Activated T-cell treated with anti-CD3 and anti-CD28 coated beads, Interleukin-2, amount 50 U/mL, for 1 hour (primary cell): ENCODE results near the gene MYBBP1A.

Experiments
- DNase-seq: peaks from one replicate; pipeline ENCODE4 v3.0.0-alpha.2; 2020

The MYBBP1A gene

DNA sequence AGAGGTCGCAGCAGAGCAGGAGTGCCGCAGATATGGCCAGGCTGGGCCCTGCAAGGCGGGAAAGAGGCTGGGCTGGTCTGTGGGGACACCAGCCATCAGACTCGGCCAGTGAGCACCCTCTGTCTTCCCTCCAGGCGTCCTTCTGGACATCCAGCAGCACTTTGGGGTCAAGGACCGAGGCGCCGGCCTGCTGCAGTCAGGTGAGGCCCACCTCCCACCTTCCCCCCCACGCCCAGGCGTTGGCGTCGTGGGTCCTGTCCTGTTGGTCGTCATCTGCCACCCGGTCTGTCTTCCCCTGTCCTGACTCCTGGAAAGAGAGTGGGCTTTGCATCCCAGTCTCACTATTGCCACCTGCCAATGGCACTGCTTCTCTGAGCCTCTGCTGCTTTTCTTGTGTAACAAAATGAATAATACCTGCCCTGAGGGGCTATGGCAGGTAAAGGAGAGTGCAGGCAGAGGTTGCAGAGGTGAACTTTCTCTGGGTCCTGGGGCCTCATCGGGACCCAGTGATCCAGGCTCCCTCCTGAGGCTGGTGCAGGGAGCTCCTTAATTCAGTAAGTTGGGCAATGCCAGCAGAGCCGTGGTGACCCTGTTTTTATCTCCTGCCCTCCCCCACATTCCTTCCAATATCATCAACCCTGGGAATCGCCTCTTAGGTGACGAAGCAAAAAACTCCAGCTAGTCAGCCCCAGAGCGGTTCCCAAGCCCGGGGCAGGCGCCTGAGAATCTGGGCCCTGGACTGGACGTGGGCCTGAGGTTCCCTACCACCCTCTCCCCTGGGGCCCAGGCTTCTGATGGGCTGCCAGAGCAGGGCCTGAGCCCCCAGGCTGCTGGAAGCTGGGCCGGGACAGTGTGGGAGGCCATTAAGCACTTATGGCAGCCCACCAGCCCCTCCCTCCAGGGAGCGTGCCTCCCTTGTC lies 41.8 kb downstream of the MYBBP1A start:
- no peak for DNase-seq

DNA sequence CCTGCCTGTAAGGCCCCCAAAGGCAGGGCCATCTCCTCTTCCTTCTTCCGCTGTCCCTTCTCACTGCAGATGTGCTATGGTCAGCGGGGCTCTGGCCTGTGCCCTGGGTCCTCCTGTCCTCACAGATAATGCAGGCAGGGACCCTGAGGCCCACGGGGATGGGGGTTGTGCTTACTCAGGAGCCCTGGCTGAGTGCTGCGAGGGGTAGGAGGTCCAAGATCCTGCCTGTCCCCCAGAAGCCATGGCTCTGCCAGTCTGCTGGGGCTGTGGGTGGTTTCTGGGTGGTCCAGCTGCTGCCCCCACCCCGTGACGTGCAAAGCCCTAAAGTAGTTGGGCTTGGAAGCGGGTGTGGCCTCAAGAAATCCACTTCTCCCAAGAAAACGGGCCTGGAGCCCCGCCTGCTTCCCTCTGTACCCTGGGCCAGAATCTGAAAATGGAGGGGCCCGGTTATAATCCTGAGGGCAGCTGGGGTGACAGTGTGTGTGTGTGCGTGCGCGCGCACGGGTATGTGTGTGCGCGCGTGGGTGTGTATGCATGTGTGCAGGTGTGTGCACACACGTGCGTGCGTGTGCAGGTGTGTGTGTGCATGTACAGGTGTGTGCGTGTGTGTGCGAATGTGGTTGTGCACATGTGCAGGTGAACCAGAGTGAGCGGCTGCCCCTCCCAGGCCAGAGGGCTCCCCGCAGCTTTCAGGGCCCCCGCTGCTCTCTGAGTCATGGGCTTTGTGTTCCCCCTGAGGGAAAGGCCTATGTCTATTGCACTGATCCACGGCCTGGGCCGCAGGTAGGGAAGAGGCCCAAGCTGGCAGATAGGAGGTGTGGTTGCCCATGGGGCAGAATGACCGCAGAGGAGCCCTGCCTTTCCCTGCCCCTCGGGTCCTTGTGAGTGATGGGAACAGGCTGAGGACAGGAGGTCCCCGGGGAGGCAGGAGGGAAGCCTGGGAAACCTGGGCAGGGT lies 42.8 kb downstream of the MYBBP1A start:
- DNase-seq, result no peak

DNA sequence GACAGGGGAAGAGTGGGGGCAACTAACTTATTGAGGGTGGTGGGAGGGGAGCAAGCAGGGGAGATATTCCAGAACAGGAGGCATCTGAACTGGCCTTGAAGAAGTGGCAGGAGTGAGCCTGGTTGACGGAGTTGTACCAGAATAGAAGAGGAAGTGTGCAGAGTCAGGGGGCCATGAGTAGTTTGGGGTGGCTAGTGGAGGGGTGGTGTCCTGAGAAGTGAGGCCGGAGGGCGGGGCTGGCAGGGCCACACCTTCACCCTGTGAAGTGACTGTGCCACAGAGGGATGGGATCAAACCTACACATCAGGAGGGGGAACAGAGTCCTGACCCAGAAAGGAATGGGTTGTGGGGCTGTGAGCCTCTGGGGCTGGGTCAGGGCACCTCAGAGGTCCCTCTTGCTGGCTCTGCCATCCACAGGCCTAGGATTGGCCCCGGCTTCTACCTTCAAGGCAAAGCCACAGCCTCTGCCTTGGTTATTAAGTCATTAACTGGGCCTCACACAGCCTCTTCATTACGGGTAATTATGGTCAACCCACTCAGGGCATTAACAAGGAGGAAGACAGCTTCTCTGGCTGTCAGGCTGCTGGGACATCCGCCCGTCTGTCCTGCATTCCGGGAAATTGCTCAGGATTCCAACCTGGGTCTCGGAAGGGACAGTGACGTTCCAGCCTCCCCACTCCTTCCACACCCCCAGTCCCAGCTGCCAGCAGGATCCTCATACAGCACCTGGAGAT lies 43.8 kb downstream of the MYBBP1A start:
- DNase-seq, result no peak

DNA sequence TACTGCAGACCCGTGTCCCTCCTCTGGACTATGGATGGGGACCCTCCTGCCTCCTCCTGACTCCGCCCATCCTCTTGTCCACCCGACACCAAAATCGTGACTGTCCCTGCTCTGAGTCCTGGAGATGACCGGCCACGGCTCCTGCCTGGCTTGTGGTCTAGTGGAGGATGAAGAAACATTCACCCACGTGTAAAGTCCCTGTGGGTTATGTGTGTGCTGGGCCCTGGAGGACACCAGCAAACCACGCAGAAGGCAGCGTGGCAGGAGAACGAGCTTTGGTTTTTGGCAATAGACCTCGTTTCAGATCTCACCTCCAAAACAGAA lies 44.6 kb downstream of the MYBBP1A start:
- no peak for DNase-seq

DNA sequence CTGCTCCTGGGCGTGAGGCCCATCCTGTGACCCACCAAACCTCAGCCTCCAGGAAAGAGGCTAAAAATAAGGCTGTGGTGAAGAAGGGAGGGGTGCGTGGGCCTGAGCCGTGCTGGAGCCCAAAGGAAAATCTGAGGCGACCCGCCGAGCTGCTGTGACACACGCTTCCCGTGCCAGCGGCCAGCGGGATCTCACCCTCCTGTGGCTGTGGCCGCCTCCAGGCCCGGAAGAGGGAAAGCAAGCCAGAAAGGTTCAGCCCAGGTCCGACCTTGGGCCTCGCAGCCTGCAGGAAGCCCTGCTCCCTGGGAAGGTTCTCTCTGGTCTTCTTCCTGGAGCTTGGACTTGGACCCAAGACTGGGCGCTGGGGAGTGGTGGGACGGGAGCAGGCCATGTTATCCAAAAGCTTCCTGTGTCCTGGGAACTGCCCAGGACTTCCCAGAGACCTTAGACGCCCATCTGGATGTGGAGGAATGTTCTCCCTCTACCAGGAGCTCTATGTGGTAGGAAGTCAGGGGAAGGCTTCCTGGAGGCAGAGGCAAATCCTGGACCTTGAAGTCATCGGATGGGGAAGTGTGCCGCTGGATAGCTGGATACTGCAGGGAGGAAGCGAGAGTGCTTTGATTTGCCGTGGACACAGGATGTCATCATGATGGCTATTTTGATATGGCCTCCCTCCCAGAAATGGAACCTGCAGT lies 45.1 kb downstream of the MYBBP1A start:
- DNase-seq, result no peak

DNA sequence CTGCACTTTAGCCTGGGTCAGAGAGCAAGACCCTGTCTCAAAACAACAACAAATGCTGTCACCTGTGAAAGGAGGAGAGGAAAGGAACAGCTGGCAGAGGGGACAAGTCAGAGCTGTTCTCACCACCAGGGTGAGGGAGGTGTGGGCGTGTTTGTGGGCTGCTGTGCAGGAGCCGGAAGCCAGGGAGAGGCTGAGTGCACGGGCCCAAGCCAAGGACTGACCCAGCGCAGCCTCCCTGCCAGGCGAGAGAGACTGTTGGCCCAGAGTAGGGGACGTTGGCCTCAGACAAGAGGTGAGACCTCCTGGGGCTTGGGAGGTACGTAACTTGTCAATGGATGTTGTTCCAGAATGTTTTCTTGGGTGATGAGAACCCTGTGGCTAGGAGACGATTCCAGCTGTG lies 45.8 kb downstream of the MYBBP1A start:
- DNase-seq, result no peak

DNA sequence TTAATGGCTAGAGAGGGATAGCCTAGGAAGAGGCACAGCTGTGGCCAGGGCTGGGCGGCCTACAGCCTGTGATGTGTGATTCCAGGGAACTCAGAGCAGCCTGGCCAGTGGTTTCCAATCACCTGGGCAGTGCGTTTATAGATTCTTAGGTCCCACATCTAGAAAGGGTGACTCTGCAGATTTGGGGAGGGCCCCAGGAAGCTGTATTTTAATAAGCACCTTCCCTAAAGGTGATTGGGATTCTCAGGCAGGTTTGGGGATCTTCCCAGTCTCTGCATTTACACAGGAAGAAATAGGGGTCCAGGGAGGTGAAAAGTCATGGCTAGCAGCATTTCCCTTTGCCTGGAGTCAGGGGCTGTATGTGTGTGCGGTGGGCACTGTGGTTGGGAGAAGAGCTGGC lies 47.0 kb downstream of the MYBBP1A start:
- DNase-seq, result no peak

DNA sequence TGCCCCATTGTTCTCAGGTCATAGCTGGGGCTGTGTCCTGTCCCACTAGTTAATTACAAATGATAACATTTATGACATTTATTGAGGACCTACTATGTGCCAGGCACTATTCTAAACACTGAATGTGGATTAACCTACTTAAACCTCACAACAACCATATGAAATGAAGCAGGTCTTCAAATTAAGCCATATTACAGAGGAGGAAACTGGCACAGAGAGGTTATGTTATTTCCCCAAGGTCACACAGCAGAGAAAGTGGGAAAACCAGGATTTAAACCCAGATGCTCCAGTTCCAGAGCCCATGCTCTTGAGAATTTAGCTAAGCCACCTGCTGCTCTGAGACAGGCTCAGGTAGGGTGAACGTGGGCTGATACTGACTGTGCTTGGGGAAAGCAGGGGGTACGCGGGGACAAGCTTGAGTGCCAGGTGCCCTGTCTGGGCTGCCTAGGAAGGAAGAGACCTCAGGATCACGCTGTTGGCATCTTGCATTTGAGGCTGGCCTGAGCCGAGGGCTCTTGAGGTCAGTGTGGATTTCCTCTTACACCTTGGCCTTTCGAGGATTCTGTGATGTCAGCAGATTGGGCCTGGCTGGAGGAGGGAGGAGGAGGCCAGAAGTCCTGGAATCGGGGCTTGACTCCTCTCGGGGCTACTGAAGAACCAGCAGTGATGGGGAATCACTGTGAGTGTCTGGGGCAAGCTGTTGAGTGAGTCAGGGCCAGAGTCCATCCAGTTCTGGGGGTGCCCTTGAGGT lies 47.6 kb downstream of the MYBBP1A start:
- no peak for DNase-seq

DNA sequence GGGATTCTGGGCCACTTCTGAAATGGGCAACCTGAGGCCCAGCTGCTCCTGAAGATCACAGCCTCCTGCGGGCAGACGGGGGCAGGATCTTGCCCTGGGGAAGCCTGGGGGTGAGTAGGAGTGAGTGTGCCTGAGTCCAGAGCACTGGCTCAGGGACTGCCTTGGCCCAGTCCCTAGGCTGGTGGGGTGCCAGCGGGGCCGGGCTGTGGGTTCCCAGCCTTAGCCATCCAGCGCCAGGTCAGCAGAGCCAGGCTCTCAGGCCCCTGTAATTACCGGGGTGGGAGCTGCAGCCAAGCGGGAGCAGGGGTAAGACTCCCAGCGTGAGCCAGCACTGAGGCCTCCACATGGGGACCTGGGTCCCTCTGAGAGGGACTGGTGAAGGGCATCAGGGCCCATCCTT lies 48.3 kb downstream of the MYBBP1A start:
- DNase-seq, result no peak

DNA sequence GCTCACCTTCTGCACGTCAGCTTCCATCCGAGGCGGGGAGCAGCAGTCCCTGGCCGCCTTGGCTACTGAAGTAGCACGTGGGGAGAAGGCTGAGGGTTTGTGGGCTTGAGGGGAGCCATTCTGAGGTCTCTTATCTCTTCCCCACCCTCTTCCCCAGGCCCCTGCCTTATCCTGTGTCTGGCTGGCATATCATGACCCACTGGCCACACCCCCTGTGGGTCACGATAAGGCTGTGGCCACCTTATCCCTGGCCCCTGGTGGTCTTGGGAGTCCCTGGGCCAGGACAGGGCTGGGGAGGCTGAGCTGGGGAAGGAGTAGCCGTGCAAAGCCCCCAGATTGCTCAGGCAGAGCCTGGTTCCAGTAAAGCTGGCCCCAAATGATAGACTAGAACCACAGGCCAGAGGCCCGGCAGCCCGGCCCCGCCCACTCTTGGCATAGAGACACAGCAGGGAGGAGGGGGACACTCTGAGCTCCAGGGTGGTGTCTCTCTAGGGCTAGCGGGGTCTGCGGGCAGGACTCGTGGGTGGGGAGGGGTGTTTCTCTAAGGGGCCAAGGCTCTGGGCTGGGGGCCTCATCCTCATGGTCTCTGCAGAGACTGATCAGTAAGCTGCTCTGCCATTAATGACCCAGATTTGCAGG lies 48.9 kb downstream of the MYBBP1A start:
- DNase-seq, result no peak

DNA sequence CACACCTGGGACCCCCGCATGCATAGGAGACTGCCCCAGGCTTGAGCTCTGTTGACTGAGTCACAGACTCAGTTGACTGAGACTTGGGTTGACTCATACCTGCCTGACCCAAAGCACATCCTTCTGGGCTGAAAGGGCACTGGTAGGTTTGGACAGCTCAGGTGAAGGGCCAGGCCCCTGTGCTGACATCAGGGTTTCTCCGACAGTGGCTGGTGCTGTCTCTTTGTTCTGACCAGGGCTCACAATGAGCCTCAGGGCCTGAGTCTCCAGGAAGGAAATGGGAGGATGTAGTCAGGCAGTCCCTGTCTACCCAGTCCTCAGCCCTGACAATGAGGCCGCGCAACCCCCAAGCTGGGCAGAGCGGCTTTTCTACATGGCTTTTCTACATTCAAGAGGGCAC lies 50.0 kb downstream of the MYBBP1A start:
- DNase-seq, result no peak

DNA sequence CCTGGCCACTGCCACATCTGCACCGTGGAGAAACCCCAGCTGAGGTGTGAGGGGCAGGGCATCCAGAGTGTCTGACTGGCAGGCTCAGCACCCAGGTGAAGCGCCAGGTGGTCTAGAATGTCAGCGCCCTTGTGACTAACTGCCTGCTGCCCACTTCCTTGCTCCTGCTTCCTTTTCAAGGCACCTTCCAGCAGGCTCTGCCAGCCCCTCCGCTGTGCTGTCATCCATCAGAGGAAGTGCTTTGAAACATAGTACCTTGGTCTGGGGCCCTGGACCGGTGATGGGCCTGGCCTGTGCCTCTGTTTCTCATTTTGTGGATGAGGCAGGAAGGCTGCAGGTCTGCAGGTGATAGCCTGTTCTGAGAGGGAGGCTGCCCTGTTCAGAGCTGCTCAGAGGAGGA lies 51.0 kb downstream of the MYBBP1A start:
- no peak for DNase-seq

DNA sequence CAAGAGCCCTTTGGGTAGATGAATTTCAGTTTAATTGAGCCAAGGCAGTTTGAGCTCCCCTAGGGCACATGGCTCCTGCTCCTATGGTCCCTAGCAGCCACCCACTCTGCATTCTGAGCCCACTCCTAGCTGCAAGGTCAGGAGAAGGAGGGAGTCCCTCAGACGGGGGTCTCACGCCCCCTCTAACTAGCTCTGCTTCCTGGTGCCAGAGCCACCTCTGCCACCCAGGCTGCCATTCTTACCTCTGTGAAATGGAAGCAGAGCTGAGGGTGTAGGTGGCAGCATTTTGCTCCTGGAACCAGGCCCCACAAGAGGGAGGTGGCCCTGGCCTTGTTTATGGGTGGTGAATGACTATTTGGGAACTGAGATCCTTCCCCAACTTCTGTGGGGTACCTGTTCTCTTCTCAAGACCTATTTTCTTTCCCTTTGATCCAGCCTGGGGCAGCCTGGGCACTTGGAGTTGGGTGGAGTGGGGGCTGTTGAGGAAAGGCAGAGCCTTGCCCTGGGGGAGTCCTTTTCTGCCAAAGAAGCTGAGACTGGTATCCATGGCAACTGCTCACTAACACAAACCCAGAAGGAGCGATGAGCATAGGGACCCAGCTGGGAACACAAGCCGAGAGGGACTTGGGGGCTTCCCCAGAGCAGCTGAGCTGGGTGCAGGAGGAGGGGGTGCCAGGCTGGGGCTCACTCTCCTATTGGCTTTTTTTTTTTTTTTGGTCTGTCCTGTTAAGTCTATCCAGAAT lies 51.7 kb downstream of the MYBBP1A start:
- no peak for DNase-seq

DNA sequence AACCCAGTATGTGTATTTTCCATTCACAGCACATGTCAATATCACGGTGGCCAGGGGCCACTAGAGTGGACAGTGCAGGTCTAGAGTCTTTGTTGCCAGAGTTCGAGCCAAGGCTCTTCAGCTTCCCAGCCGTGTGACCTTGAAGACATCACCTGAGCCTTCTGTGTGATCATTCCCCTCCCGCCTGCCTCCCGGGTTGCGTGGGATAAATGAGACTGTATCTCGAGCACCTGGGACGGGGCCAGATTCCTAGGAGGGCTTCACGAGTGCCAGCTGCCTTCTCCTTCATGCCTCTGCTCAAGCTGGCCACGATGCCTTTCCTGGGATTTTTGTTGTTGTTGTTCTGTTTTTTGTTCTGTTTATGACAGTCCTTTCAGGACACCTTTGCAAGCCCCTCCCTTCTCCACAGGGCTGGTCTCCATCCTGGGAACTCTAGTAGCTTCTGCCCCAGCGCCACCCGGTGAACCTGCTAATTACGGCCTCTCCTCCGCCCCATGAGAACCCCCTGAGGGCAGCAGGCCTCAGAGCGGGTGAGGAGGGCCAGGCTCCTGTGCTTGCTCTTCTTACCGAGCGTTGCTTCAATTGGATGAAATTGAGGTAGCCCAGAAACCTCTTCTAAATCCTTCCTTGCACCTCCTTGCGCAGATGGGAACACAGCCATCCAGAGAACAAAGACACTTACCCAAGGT lies 52.6 kb downstream of the MYBBP1A start:
- DNase-seq, result no peak

DNA sequence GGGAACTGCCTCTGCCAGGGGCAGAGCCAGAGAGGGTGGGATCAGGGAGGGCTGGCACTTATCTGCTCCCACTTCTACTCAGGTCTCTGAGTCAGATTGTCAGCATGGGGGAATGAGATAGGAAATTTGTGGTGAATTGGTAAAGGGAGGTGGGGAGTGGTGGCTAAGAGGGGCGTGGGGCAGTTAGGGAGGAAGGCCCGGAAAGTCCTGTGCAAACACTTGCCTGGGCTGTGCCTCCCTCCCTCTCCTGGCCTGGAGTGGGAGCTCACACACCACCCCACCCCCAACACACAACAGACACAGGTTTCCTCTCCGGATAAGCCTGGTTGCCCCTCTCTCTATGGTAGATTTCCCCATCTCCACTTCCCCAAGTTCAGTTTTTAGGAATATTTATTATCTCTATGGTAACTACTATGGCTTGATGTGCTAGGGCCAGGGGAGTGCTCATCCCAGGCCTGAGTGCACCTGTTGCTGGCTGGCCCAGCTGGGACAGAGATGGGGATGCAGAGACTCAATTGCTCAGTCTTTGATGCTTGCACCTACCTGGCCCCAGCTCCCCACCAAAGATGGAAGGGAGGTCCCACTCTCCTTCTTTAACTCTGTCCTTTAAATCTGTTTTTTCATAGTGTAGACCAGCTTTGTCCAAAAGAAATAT lies 53.8 kb downstream of the MYBBP1A start:
- DNase-seq, result no peak

DNA sequence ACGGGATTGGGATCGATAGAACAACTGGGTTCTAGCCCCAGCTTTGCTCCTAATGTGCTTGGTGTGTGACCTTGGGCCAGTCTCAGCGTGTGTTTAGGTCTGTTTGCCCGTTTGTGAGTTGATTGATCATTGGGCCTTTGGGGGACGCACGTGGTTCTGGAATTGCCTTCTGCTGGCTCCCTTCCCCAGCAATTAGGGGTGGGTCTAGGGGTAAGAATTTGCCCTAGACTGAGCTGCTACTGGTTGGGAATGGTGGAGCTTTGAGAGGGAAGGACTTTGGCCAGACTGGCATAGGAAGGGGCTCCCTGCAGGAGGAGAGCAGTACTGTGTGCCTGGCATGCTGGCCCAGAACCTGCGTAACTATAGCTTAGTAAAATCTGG lies 55.0 kb downstream of the MYBBP1A start:
- DNase-seq, result no peak

DNA sequence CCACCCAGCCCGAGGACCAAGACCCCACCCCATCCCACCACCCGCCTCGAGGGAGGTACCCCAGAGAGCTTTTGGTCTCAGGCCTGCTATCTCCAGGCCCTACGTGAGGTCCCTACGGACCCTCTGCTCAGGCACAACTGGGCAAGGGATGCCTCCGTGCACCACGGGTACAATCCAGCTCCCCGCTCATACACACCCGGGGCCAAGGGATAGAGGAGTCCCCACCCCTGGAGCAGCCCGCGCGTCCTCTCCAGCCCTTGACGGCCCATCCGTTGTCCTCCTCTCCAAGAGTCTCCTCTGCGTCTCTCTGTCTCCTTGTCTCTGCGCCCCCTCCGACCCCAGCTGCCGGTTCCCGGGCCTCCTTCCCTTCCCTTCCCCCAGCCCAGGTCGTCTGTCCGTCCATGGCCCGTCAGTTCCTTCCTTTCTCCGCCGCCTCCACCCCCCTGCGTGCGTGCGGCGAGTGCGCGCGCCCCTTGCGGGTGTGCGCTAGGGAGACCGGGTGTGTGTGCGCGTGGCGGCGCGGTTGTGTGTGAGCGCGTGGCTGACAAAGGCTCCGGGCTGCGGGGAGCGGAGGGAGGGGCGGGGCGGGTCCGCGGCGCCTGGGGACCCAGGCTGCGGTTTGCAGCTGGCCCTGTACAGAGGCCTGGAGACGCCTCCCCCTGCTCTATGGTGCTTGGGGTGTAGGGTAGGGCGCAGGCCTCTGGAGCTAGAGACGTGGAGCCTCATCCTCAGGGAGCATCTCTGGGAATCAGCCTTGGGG lies 55.6 kb downstream of the MYBBP1A start:
- peak; percentile 37 for DNase-seq
